Lower leg skin (tissue), 4 donors: ENCODE results near the gene PLXNA2. TPM values are rescaled to one million over a fixed set of nuclear protein-coding genes. Genes with fewer than 3 reads are reported as not detected.

ENCODE experiments used
- DNase-seq, 2 donors: peaks; one replicate each; pipeline ENCODE4 v3.0.0-alpha.2; 2019; ENCODE audit warnings: low spot score in 2 of 2
- H3K4me3 ChIP-seq: fragments of 200-600 bp; sonication (generic); 2 replicates; pipeline ENCODE4 v1.5.1; 2017; ENCODE audit warnings: mild to moderate bottlenecking, low read depth; ENCODE audit not compliant: poor library complexity, severe bottlenecking
- POLR2A ChIP-seq, 2 donors: fragments of 450-650 bp; IDR thresholded peaks; one replicate each; pipeline ENCODE4 v1.6.1; 2016 to 2017; ENCODE audit warnings: antibody characterized with exemption in 2 of 2, mild to moderate bottlenecking in 1 of 2, moderate library complexity in 1 of 2
- WGBS, 2 donors: methylation state at CpG; one replicate each; pipeline ENCODE4 v1.1.5; 2018; 5-methylcytosine and 5-hydroxymethylcytosine counted together
- intact Hi-C: fragments of 100-400 bp; cut with DNase I; formaldehyde crosslinking; loops from one replicate; pipeline ENCODE4 v1.15.0; 2023; ENCODE audit warnings: low total_unique reads
- total RNA-seq, 4 donors: library from RNA; depleted of rRNA; stranded (reverse); fragments of >200 nt; gene quantifications; one replicate each; pipeline ENCODE4 v1.1.0, GENCODE V29; 2016
- TF ChIP-seq, protein P1 (sequence below), 3 donors: fragments of 450-650 bp; IDR thresholded peaks; one replicate each; pipeline ENCODE4 v1.5.1; 2016; ENCODE audit warnings: antibody characterized with exemption in 3 of 3, mild to moderate bottlenecking in 3 of 3, moderate library complexity in 2 of 3

The PLXNA2 gene
- total RNA-seq, 4 donors from 2014 or later, result 27.4 to 44.2 (median 36.9) TPM

DNA sequence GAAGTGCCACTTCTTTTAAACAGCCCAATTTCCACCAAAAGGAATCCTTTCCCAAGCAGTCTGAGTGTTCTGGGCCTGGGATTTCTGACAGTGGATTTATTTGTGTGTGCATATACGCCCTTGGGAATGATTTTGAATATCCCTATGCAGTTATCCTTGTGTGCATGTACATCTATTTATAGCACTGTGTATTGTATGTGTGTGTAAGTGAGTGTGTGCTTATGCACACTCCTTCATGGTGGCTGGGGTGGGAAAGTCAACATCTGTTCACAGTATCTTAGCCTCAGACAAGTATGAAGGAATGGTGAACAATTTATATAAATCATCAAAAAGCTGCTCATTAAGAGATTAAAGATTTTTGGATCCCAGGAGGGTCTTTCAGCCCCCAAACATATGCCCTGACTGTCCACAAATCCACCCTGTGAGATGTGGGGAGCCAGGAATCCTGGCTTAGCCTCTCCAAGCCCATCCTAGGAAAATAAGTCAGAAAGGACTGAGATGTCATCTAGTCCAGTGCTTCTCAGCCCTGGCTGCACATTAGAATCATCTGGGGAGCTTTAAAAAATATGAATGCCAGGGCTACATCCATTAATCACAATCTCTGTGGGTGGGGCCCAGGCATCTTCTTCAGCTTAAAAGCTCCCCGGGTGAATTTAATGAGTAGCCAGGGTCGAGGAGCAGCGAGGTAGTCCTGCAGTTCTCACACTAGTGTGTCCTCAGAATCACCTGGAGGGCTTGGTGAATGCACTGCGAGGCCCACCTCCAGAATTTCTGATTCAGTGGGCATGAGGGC lies 101.4 kb downstream of the PLXNA2 start:
- no peak for DNase-seq
- TF ChIP-seq POLR2A (IDR thresholded peaks at IDR 0.05), result no peak
- TF ChIP-seq, protein P1, sequence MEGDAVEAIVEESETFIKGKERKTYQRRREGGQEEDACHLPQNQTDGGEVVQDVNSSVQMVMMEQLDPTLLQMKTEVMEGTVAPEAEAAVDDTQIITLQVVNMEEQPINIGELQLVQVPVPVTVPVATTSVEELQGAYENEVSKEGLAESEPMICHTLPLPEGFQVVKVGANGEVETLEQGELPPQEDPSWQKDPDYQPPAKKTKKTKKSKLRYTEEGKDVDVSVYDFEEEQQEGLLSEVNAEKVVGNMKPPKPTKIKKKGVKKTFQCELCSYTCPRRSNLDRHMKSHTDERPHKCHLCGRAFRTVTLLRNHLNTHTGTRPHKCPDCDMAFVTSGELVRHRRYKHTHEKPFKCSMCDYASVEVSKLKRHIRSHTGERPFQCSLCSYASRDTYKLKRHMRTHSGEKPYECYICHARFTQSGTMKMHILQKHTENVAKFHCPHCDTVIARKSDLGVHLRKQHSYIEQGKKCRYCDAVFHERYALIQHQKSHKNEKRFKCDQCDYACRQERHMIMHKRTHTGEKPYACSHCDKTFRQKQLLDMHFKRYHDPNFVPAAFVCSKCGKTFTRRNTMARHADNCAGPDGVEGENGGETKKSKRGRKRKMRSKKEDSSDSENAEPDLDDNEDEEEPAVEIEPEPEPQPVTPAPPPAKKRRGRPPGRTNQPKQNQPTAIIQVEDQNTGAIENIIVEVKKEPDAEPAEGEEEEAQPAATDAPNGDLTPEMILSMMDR (IDR thresholded peaks at IDR 0.05), result no peak
- intact Hi-C loops, result no loop called here

DNA sequence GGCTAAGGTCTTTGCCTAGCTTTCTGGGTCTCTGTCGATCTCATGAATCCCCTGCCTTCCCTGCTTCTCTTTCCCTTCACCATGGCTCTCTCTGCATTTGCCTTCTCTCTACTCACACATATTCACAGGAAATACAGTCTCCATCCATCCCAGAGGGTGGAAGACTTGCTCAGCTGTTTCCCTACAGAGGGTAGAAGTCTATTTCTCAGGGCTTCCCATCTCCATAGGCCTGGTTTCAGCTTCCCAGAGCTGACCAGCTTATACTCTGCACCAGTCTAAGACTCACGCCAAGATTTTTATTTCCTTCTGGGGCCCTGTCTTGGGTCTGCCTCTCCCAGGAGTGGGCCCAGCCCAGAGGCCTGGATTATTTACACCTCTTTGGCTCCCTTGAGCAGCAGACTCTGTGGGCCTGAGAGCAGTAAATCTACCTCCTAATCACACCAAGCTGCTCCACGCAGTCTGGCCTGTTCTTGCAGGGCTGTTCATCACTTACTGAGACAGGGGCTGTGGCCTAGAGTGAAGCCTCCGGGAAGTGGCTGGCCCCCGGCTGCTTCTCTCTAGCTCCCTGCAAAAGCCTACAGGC lies 102.5 kb downstream of the PLXNA2 start:
- WGBS, 2 donors, result 69 to 73% methylated on average over 5 of the region's 5 CpGs
- no peak for DNase-seq
- intact Hi-C loops, result no loop called here
- no peak for TF ChIP-seq POLR2A (IDR thresholded peaks at IDR 0.05)
- TF ChIP-seq, protein P1 (IDR thresholded peaks at IDR 0.05), result no peak
- H3K4me3 ChIP-seq, result no peak overlapping the region

More for the DNA sequence above, 101.4 kb downstream of the PLXNA2 start:
- H3K4me3 ChIP-seq, result no peak overlapping the region
- 55 to 58% methylated on average over 5 of the region's 5 CpGs for WGBS, 2 donors

DNA sequence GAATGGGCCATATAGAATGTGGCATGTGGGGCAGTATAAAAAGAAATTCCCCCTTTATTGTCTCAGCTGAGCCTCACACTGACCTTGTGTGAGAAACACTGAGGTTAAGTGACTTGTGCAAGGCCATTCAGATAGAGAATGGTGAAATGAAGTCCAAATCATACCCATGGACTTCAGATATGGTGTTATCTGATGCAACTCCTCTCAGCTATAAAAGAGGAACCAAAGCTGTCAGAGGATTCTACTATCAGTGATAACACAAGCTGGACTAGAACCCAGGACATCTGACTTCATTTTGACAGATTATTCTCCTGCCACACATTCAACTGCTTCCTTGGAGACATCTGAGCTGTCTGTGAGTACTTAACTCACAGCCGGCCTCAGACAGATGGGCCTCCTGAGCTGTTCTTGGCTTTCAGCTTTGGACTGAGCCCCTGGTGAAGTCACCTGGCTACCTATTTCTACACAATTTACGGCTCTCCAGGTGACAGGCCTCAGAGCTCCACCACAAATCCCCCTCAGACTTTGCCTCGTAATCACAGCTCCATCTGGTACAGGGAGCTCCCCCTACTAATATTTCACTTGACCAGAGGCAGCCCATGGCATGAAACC lies 104.6 kb downstream of the PLXNA2 start:
- 62% methylated on average over 3 of the region's 3 CpGs for WGBS, 2 donors
- intact Hi-C loops, result no loop called here
- H3K4me3 ChIP-seq, result no peak overlapping the region
- DNase-seq, result no peak
- TF ChIP-seq POLR2A (IDR thresholded peaks at IDR 0.05), result no peak
- TF ChIP-seq, protein P1 (IDR thresholded peaks at IDR 0.05), result no peak

DNA sequence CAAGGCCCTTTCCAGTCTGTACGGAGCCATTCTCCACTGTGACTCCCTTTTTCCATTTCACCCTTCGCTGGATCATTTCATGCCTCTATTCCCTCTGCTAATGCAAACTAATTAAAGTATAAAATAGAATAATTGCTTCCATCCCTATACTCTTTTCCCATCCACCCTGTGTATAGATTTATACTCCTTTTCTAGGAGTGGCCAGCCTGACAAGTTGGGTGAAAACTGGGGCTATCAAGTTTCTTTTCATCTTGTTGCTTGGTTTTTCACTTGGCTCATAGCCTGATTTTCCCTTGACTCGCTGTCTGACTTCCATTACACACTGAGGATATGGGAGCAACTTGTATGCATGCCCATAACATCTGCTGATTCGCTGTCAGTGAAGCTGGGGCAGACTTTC lies 107.0 kb downstream of the PLXNA2 start:
- no peak for TF ChIP-seq POLR2A (IDR thresholded peaks at IDR 0.05)
- TF ChIP-seq, protein P1 (IDR thresholded peaks at IDR 0.05), result no peak
- intact Hi-C loops, result no loop called here
- no peak for DNase-seq
- WGBS, 2 donors, result 74 to 81% methylated on average over 4 of the region's 4 CpGs
- H3K4me3 ChIP-seq, result no peak overlapping the region

DNA sequence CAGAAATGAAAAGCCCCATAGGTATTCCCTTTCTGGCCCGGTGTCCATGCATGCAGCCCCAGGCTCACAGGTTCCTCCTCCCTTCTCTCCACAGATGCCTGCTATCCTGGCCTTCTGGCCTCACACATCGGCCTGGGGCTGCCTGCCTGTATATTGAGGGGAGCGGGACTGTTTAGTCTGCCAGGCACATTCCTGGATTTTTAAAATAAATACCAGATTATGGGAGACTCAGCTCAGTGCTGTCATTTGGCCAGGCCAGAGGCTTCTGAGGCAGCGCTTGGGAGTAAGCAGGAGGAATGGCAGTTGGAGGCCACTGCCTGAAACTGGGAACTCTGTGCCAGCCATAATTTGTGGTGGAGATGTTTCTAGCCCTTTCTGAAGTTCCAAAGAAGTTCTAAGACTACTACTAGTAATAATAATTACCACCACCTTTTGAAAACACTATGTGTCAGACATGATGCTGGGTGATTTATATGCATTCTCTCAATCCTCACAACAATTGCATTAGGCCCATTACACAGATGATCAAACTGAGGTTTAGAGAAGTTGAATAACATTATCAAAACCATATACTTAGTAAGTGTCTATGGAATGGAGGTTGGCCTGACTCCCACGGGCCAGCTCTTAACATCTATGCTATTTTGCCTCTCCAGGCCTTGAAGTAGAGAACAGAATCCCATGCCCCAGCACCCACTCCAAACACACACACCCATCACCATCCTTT lies 107.6 kb downstream of the PLXNA2 start:
- no peak for DNase-seq
- no peak for TF ChIP-seq POLR2A (IDR thresholded peaks at IDR 0.05)
- TF ChIP-seq, protein P1 (IDR thresholded peaks at IDR 0.05), result no peak
- no peak overlapping the region for H3K4me3 ChIP-seq
- 67 to 69% methylated on average over 5 of the region's 5 CpGs for WGBS, 2 donors
- intact Hi-C loops, result no loop called here
